Keratinocyte (primary cell): ENCODE data around the gene ADAD2. TPM values are rescaled to one million over a fixed set of nuclear protein-coding genes. Genes with fewer than 3 reads are reported as not detected.
"Not testable (repeated sequence)": the region's sequence is repeated elsewhere in the genome, so short reads cannot be mapped to it uniquely, and the experiment has no call there.

ENCODE experiments used
- DNase-seq: peaks from one replicate; pipeline ENCODE4 v3.0.0-alpha.2; 2011; ENCODE audit warnings: low read depth, missing footprints, low spot score
- FAIRE-seq: peaks from 2 replicates; lab custom pipeline; 2011; peaks lifted over from hg19 to GRCh38; lab: Jason Lieb, UNC
- H2AFZ ChIP-seq: 2 replicates; pipeline ENCODE4 v1.6.0; 2012; ENCODE audit warnings: low read length, control low read depth, inconsistent platforms; ENCODE audit not compliant: control insufficient read depth
- H3K27ac ChIP-seq: 2 replicates; pipeline ENCODE4 v1.5.1; 2011; ENCODE audit warnings: low read length; ENCODE audit not compliant: control insufficient read depth, insufficient read depth
- H3K27me3 ChIP-seq: 3 replicates; pipeline ENCODE4 v1.6.0; 2011; ENCODE audit warnings: low read length; ENCODE audit not compliant: control insufficient read depth, insufficient read depth; ENCODE audit errors: extremely low read depth
- H3K36me3 ChIP-seq, 2 experiments: 2 replicates in 1 of 2; 3 replicates in 1 of 2; pipeline ENCODE4 v1.5.1; 2011; ENCODE audit warnings: low read length in 2 of 2, mild to moderate bottlenecking in 1 of 2; ENCODE audit not compliant: control insufficient read depth in 2 of 2, insufficient read depth in 2 of 2; ENCODE audit errors: extremely low read depth in 1 of 2
- H3K4me1 ChIP-seq: 3 replicates; pipeline ENCODE4 v1.5.1; 2011; ENCODE audit warnings: low read length; ENCODE audit not compliant: control insufficient read depth, insufficient read depth; ENCODE audit errors: extremely low read depth
- H3K4me2 ChIP-seq: 3 replicates; pipeline ENCODE4 v1.6.0; 2011; ENCODE audit warnings: low read depth, low read length; ENCODE audit not compliant: control insufficient read depth, insufficient read depth; ENCODE audit errors: extremely low read depth
- H3K4me3 ChIP-seq, 3 experiments: fragments of 200-600 bp in 1 of 3; sonication (generic) in 1 of 3; 2 replicates in 2 of 3; 3 replicates in 1 of 3; pipeline ENCODE4 v1.5.1; 2011 to 2016; ENCODE audit warnings: low read length in 3 of 3, mild to moderate bottlenecking in 3 of 3, control low read depth in 2 of 3, inconsistent platforms in 1 of 3, low read depth in 1 of 3, mixed read lengths in 1 of 3, mixed run types in 1 of 3, moderate library complexity in 1 of 3; ENCODE audit not compliant: control insufficient read depth in 2 of 3, insufficient read depth in 2 of 3; ENCODE audit errors: extremely low read depth in 1 of 3
- H3K79me2 ChIP-seq: 2 replicates; pipeline ENCODE4 v1.6.0; 2012; ENCODE audit warnings: low read length; ENCODE audit not compliant: control insufficient read depth, insufficient read depth
- H3K9ac ChIP-seq: 3 replicates; pipeline ENCODE4 v1.6.0; 2011; ENCODE audit warnings: low read length; ENCODE audit not compliant: control insufficient read depth, insufficient read depth; ENCODE audit errors: extremely low read depth
- H3K9me1 ChIP-seq: 3 replicates; pipeline ENCODE4 v1.6.0; 2011; ENCODE audit warnings: low read length; ENCODE audit not compliant: control insufficient read depth, insufficient read depth; ENCODE audit errors: extremely low read depth
- H3K9me3 ChIP-seq: 2 replicates; pipeline ENCODE4 v1.5.1; 2012; ENCODE audit warnings: low read depth, low read length; ENCODE audit not compliant: control insufficient read depth
- H4K20me1 ChIP-seq: 3 replicates; pipeline ENCODE4 v1.6.0; 2011; ENCODE audit warnings: low read length; ENCODE audit not compliant: control insufficient read depth, insufficient read depth; ENCODE audit errors: extremely low read depth
- EZH2 ChIP-seq: IDR thresholded peaks from one replicate; pipeline ENCODE4 v1.6.1; 2012; ENCODE audit warnings: inconsistent platforms, mild to moderate bottlenecking, low read length, moderate library complexity
- dilution Hi-C: fragments of 300-500 bp; cut with MboI; formaldehyde crosslinking; loops from one replicate; pipeline ENCODE4 v1.7.0; 2020; ENCODE audit warnings: low sequenced_read_pairs; ENCODE audit not compliant: extremely low pct_ligation_motif_present
- polyA plus RNA-seq, 5 experiments: library from polyadenylated mRNA; depleted of rRNA in 3 of 5; stranded (reverse) in 3 of 5; stranded (forward) in 1 of 5; unstranded in 1 of 5; fragments of >200 nt; gene quantifications; 1 replicate in 1 of 5; 2 replicates in 3 of 5; 3 replicates in 1 of 5; pipeline versions ENCODE4 v1.2.1 to v1.2.3, GENCODE V29; 2011 to 2012; ENCODE audit warnings: missing spikeins in 2 of 5, low read depth in 1 of 5, low replicate concordance in 1 of 5
- TF ChIP-seq, protein P1 (sequence below), 3 experiments: IDR thresholded peaks in 1 of 3; conservative IDR thresholded peaks in 1 of 3; optimal IDR thresholded peaks in 1 of 3; 2 replicates in 2 of 3; 3 replicates in 1 of 3; pipeline versions ENCODE3 to v1.5.1; 2011; ENCODE audit warnings: low read length in 3 of 3, mild to moderate bottlenecking in 3 of 3, moderate library complexity in 2 of 3, control low read depth in 1 of 3, inconsistent platforms in 1 of 3; ENCODE audit not compliant: insufficient read depth in 2 of 3; ENCODE audit errors: extremely low read depth in 1 of 3

Gene ADAD2
- polyA plus RNA-seq, 1 donor (not counting 4 experiments of a cell fraction or from before 2014, with no cell fraction given): not detected

DNA sequence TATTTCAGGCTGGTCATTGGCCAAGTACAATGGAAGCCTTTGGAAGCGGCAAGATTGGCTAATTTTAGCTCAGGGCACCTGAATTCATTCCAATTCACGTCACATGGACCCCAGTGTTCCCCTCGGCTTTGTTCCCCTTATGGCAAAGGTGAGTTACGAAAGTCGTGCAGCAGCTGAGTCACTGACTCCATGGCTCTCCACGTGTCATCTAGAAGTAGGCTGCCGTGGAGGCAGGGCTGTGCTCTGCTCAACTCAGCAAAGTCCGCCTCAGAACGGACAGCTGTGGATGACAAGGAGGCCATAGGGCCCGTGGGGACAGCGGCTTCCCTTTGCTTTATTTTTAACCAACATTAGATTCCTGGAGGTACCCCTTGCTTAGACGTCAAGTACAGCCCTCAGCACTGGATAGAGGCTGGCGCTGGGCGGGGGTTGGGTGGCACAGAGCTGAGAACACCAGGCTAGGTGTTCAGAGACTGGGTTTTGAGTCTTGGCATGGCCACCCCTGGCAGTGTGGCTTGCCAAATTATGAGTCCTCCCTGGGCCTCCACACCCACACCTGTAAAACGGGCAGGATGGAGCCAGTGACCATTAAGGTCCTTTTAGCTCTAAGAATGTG lies 23.6 kb downstream of the ADAD2 start:
- Histone ChIP-seq H3K9me3 (no peaks in the 10 kb centered on the region), H3K9me1 (no peaks in the 10 kb centered on the region), H3K4me2 (no peak overlapping the region), H2AFZ (no peak overlapping the region), H3K27me3 (peaks cover 7% of the 10 kb centered on the region), H3K36me3 (no peaks in the 10 kb centered on the region), H3K27ac (no peak overlapping the region), H3K9ac (no peak overlapping the region), H3K79me2 (no peaks in the 10 kb centered on the region), H3K4me1 (no peaks in the 10 kb centered on the region), H4K20me1 (no peaks in the 10 kb centered on the region), H3K4me3 (no peak overlapping the region)
- dilution Hi-C loops: no loop called here
- no peak for DNase-seq
- TF ChIP-seq, protein P1, sequence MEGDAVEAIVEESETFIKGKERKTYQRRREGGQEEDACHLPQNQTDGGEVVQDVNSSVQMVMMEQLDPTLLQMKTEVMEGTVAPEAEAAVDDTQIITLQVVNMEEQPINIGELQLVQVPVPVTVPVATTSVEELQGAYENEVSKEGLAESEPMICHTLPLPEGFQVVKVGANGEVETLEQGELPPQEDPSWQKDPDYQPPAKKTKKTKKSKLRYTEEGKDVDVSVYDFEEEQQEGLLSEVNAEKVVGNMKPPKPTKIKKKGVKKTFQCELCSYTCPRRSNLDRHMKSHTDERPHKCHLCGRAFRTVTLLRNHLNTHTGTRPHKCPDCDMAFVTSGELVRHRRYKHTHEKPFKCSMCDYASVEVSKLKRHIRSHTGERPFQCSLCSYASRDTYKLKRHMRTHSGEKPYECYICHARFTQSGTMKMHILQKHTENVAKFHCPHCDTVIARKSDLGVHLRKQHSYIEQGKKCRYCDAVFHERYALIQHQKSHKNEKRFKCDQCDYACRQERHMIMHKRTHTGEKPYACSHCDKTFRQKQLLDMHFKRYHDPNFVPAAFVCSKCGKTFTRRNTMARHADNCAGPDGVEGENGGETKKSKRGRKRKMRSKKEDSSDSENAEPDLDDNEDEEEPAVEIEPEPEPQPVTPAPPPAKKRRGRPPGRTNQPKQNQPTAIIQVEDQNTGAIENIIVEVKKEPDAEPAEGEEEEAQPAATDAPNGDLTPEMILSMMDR (optimal IDR thresholded peaks at IDR 0.05 in 1 of 3, IDR thresholded peaks at IDR 0.05 in 1 of 3, conservative IDR thresholded peaks at IDR 0.05 in 1 of 3; ENCODE audit: extremely low read depth in 1 of 3, insufficient read depth in 2 of 3, low read length in 3 of 3): no peak
- TF ChIP-seq EZH2: no peak
- FAIRE-seq: no peak

DNA sequence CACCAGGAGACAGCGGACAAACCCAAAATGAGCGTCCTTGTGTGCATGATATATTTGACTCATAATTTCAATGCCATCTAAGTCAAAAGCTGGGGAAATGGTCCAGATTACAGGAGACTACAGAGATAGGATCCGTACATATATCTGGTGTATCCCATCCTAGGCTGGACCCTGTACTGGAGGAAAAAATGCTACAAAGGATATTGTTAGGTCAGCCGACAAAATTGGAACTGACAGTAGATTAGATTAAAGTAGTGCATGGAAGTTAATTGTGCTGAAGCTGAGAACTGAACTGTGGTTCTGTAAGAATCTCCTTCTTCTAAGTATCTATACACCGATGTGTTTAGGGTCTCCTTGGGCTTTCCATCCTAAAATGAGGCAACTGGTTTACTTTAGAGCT lies 24.6 kb downstream of the ADAD2 start:
- no peaks in the 10 kb centered on the region for H3K79me2 ChIP-seq
- no peaks in the 10 kb centered on the region for H3K36me3 ChIP-seq
- H3K9me1 ChIP-seq: no peaks in the 10 kb centered on the region
- no peak overlapping the region for H3K9ac ChIP-seq
- no peak overlapping the region for H3K27ac ChIP-seq
- DNase-seq (no peak), FAIRE-seq (no peak)
- H3K4me3 ChIP-seq: no peak overlapping the region
- H3K4me2 ChIP-seq: no peak overlapping the region
- dilution Hi-C loops: no loop called here
- TF ChIP-seq, protein P1 (optimal IDR thresholded peaks at IDR 0.05 in 1 of 3, IDR thresholded peaks at IDR 0.05 in 1 of 3, conservative IDR thresholded peaks at IDR 0.05 in 1 of 3; ENCODE audit: extremely low read depth in 1 of 3, insufficient read depth in 2 of 3, low read length in 3 of 3): no peak
- TF ChIP-seq EZH2: no peak
- H4K20me1 ChIP-seq: no peaks in the 10 kb centered on the region
- no peak overlapping the region for H2AFZ ChIP-seq
- no peaks in the 10 kb centered on the region for H3K9me3 ChIP-seq
- H3K4me1 ChIP-seq: no peaks in the 10 kb centered on the region
- peaks cover 7% of the 10 kb centered on the region for H3K27me3 ChIP-seq

DNA sequence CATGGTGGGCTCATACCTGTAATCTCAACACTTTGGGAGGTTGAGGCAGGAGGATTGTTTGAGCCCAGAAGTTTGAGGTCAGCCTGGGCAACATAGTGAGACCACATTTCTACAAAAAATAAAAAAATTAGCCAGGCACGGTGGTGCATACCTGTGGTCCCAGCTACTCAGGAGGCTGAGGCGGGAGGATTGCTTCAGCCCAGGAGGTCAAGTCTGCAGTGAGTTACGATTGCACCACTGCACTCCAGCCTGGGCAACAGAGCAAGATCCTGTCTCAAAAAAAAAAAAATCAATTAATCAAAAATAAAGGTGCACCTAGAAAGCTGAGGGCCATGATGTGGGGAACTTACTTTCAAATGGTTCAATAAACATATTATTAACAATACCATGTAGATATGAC lies 25.2 kb downstream of the ADAD2 start:
- H3K79me2 ChIP-seq, H3K9me1 ChIP-seq, H3K4me1 ChIP-seq, H3K9me3 ChIP-seq, H3K27ac ChIP-seq, H4K20me1 ChIP-seq, dilution Hi-C loops, H3K4me3 ChIP-seq, H3K9ac ChIP-seq, DNase-seq, FAIRE-seq, H3K27me3 ChIP-seq, H2AFZ ChIP-seq, H3K36me3 ChIP-seq, H3K4me2 ChIP-seq: not testable (repeated sequence)
